ENCODE data around the gene PPP1R3F.

GRCh38 chrX:49232525-49232924, 37.1 kb upstream of the PPP1R3F start:
- TF ChIP-seq CTCF (IDR thresholded peaks at IDR 0.05) (no peak), POLR2A (IDR thresholded peaks at IDR 0.05) (no peak), POLR2AphosphoS5 (IDR thresholded peaks at IDR 0.05) (no peak)
